MM.1S (cell line): Measurements from ENCODE around the gene PEX14.

Experiments
- CTCF ChIP-seq: fragments of 300-600 bp; sonication (generic); IDR thresholded peaks from 2 replicates; pipeline ENCODE4 v1.5.1; 2016; ENCODE audit warnings: antibody characterized with exemption, low read length, mixed read lengths
- EZH2 ChIP-seq: fragments of 300-600 bp; sonication (generic); optimal IDR thresholded peaks from 2 replicates; pipeline ENCODE3; 2017; ENCODE audit warnings: low read depth, mild to moderate bottlenecking, antibody characterized with exemption, low read length, mixed read lengths

- TF ChIP-seq CTCF, result no peak
- no peak for TF ChIP-seq EZH2
Observed at GRCh38 chr1:10593750-10594149, 119.0 kb downstream of the PEX14 start.
